ENCODE measurements around the gene GABRR1. TPM values are rescaled to one million over a fixed set of nuclear protein-coding genes. Genes with fewer than 3 reads are reported as not detected.

The GABRR1 gene
- total RNA-seq, 2 experiments from 2014 or later = not detected

DNA sequence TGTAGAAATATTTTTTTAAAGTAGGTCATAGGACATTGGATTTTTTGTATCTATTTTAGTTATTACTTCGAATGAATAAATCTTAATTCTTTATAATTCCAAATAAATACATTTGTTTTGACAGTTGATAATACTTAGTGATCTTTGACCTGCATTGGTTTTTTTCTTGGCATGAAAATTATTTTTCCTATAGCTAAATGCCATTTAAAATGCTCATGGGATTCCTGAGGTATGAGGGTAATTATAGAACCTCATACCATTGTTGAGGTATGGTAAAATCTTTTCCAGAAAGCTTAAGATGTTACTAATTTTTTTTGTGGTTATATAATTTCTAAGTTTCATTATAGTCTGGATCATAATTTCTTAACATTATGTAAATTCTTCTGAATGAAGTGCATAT, 63.0 kb downstream of the GABRR1 start:
- Mint-ChIP-seq H3K27ac (no peak overlapping the region), H3K4me3 (no peak overlapping the region), H3K9me3 (no peaks in the 10 kb centered on the region), H3K27me3 (no peaks in the 10 kb centered on the region), H3K36me3 (peaks cover 20% of the 10 kb centered on the region), H3K4me1 (peaks cover 5% of the 10 kb centered on the region)
- DNase-seq = no peak

DNA sequence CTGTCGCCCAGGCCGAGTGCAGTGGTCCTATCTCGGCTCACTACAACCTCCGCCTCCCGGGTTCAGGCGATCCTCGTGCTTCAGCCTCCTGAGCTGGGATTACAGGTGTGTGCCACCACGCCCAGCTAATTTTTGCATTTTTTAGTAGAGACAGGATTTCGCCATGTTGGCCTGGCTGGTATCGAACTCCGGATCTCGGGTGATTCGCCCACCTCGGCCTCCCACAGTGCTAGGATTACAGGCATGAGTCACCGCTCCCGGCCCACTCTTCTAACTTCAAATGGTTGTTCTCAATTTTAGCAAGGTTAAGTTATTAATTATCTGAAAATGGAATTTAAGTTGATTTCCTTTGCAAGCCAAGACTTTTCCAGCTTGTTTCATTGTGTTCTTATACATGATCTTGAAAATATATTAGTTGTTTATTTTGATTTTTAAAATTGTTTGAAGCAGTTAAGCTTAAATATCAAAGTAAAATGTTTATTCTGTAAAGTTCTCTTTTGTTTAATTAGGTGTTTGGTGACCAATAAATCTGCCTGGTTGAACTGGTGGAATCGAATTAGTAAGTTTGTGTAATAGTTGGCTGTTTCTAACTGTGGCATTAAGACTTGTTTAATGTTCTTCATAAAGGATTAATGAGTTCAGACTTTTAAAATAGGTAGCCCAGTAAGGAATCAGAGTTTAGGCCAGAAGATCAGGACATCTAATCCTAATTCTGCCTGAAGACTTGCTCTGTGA, 69.0 kb downstream of the GABRR1 start:
- peak; percentile 23 for DNase-seq
- H3K36me3 Mint-ChIP-seq = peaks cover 23% of the 10 kb centered on the region
- no peaks in the 10 kb centered on the region for H3K27me3 Mint-ChIP-seq
- peak overlapping the region; percentile 67 for H3K4me3 Mint-ChIP-seq
- H3K9me3 Mint-ChIP-seq = no peaks in the 10 kb centered on the region
- peaks cover 27% of the 10 kb centered on the region for H3K4me1 Mint-ChIP-seq
- H3K27ac Mint-ChIP-seq = no peak overlapping the region

DNA sequence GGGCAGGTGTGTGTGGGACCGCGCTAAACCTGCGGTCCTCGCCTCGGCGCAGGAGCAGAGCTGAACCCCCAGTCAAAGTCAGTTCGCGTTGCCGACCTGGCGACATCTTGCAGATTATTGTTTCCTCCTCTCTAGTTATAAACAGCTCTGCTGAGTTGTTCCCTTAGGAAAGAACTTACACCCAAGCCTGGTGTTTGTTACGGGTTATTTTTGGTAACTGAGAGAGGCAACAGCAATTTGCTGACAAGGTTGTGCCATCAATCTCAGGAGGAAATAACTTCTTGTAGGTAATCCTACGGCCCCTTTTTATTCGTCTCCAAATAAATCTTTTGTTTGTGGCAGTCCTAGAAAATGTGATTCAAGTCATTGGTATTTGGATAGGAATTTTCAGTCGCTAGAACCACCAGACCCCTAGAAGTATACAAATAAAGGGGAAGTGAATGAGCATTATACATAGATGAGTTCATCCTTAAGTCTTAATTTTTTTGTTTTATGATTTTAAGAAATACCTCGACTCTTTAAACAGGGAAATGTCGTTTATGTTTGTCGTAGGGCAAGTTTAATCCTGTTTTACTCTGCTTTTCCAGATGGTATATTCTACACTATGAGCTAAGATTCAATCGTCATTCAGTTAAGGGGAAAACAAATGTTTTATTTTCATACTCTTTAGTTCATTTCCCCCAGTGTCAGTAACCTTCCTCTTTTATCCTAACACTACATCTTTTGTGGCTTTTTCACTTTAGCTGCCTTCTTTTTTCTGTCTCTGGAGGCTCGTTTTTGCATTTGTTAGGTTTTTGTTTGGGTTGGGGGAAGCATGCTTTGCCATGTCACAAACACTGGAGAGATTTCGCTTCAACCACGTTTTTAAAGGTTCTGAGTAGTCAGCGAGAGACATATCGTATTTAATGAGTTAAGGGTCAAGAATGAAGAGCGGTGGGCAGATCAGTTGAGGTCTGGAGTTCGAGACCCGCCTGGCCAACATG, 70.1 kb downstream of the GABRR1 start:
- Mint-ChIP-seq H3K4me1 (peaks cover 27% of the 10 kb centered on the region), H3K4me3 (peak overlapping the region; percentile 87), H3K36me3 (peaks cover 19% of the 10 kb centered on the region), H3K27ac (peak overlapping the region; percentile 86), H3K27me3 (no peaks in the 10 kb centered on the region), H3K9me3 (no peaks in the 10 kb centered on the region)
- DNase-seq = no peak

DNA sequence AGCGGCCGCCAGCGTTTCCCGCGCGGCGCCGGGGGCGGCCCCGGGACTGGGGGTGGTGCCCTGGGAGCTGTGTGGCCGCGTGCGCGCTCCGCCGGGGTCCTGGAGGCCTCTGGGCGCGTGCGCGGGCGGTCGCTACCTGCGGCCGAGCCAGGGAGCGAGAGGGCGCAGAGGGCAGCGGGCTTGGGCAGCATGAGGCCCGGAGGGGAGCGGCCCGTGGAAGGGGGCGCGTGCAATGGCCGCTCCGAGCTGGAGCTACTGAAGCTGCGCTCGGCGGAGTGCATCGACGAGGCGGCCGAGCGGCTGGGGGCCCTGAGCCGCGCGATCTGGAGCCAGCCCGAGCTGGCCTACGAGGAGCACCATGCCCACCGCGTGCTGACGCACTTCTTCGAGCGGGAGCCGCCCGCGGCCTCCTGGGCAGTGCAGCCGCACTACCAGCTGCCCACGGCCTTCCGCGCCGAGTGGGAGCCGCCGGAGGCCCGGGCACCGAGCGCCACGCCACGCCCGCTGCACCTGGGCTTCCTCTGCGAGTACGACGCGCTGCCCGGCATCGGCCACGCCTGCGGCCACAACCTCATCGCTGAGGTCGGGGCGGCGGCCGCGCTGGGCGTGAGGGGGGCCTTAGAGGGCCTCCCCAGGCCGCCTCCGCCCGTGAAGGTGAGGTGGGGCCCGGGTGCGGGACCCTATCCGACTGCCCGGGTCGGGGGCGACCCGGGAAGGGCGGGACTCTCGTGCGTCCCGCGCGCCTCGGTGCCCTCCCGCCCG, 71.0 kb downstream of the GABRR1 start, which contains the start of gene PM20D2:
Gene PM20D2 (plus strand): TSS at position 100 of the 762 bp plus-strand sequence. CDS start 90 bp downstream, at position 190.
- no peaks in the 10 kb centered on the region for H3K27me3 Mint-ChIP-seq
- no peaks in the 10 kb centered on the region for H3K9me3 Mint-ChIP-seq
- peak within 1 kb of the TSS; percentile 87 for H3K4me3 Mint-ChIP-seq
- peaks cover 27% of the 10 kb centered on the region for H3K4me1 Mint-ChIP-seq
- peak within 1 kb of the TSS; percentile 98 for H3K27ac Mint-ChIP-seq
- peak; percentile 88 for DNase-seq
- peaks cover 15% of the 10 kb centered on the region for H3K36me3 Mint-ChIP-seq

DNA sequence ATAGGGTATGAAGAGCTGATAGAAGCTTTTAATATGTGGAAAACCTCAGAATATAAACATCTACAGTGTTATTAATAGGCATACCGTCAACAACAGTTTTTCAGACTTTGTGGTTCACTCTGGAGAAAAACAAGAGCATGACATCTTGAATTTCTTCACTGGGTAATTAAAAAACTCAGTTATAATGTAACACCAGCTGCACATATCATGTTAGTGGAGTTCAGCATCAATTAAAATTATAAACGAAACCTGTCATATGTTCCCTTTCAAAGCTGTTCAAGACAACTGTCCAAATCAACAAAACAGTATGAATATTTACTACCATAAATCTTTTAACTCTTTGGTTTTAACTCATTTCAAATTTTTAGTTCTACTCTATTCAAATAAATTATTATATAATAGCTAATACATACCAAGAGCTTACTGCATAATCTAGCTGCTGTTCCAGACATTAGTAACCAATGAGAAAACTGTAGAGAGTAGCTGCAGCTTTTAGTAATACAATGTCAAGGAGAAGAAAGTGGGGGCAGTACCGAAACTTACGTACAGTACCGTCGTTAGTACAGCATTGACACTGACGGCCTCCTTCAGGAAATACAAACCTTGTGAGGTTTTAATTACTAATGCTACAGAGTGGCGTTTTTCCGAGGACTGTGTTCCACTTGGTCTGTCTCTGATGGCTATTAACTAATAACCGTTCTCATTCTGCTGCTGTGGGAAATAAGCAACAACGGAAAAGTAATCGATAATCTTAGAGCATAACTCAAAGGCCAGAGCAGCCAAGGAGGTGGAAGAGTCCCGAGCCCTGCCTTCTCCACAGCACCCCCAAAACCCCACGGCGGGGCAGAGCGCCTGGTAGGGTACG, 71.8 kb downstream of the GABRR1 start:
- DNase-seq = no peak
- H3K36me3 Mint-ChIP-seq = peaks cover 15% of the 10 kb centered on the region
- H3K4me3 Mint-ChIP-seq = peak overlapping the region; percentile 85
- no peaks in the 10 kb centered on the region for H3K27me3 Mint-ChIP-seq
- H3K9me3 Mint-ChIP-seq = no peaks in the 10 kb centered on the region
- H3K4me1 Mint-ChIP-seq = peaks cover 27% of the 10 kb centered on the region
- H3K27ac Mint-ChIP-seq = peak overlapping the region; percentile 98

DNA sequence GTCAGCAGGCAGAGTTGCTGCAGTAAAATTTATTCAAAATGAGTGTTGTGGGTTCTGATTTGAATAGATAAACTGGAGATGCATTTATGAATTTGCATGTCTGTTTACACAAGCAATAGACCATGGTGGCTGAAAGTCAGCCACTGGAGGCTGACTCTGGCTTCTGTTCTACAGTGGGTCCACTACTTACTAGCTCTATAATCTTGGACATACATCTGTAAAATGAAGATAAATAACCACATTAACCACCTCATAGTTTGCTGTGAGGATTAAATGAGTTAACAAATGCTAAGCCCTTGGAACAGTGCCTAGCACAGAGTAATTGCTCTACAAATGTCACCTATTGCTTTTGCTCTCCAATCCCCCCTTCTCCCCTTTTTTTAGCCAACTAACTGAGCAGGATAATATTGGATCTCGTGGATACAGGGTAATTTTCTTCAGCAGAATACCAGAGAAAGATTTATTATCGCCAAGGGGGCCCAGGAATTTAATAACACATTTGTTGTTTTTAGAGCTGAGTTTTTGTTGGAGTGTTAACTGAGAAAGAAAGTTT, 72.7 kb downstream of the GABRR1 start:
- peaks cover 23% of the 10 kb centered on the region for H3K4me1 Mint-ChIP-seq
- no peaks in the 10 kb centered on the region for H3K27me3 Mint-ChIP-seq
- no peak for DNase-seq
- H3K4me3 Mint-ChIP-seq = peak overlapping the region; percentile 4
- H3K27ac Mint-ChIP-seq = peak overlapping the region; percentile 31
- no peaks in the 10 kb centered on the region for H3K9me3 Mint-ChIP-seq
- peaks cover 14% of the 10 kb centered on the region for H3K36me3 Mint-ChIP-seq

DNA sequence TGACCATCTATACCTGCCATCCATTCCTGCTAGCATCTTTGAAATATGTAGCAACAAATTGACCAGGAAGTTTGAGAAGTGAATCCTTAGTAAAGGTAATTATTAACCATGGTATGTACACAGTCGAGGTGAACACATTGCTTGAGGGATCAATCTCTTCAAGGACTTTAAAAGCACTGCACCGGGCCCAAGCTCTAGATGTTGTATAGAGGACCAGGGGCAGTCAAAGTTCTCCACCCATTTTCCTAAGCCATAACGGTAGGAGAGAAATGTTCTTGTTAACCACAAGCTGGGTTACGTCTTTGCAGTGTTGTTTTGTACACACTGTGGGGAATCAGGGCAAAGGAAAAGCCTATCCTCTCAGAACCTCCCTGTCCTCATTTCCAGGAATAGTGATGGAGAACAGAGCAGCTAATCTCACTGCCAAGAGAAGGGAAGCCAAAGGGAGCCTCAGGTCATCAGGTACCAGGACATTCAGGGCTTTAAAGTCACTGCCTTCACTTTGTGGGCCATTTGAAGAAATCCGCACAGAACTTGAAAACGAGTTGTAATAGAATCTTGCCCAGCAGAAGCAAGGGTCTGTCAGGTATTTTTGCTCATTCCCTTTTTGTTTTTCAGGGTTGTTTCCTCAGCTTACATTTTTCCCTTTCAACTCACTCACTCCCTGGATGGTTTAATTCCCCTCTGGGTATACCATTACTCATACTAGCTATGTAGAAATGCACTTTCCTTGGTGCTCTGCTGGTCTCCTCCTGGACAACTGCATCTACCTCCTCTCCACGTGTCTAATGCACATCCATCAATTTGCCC, 76.6 kb downstream of the GABRR1 start:
- no peak overlapping the region for H3K27ac Mint-ChIP-seq
- H3K36me3 Mint-ChIP-seq = no peaks in the 10 kb centered on the region
- H3K4me3 Mint-ChIP-seq = no peak overlapping the region

DNA sequence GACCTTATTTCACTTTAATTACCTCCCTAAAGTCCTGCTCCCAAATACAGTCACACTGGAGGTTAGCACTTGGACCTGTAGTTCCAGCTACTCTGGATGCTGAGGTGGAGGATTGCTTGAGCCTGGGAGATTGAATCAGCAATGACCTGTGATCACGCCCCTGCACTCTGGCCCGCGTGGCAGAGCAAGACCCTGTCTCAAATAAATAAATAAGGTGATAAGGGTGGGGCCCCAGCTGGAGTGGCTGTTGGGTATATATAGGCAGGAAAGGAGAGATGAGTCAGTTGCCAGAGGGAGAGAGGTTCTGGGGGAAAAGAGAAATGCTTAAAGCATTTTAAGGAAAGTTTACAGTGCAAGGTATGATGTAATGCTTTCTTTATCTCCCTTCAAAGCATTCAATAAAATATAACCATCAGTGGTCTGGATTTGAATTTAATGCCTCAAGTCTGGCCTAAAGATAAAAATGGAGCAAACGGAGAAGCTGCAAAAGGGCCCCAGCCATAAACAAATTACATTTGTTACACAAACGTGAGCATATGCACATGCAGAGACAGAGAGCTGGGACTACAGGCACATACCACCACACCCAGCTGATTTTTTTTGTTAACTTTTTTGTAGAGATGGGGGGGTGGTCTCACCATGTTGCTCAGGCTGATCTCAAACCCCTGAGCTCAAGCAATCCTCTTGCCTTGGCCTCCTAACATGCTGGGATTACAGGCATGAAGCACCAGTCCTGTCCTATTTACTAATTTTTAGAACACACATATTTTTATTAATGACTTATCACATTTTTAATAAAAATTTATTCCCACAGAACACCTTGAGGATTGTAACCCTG, 77.4 kb downstream of the GABRR1 start:
- no peak for DNase-seq
- no peaks in the 10 kb centered on the region for H3K36me3 Mint-ChIP-seq
- no peak overlapping the region for H3K4me3 Mint-ChIP-seq
- peaks cover 4% of the 10 kb centered on the region for H3K4me1 Mint-ChIP-seq
- no peak overlapping the region for H3K27ac Mint-ChIP-seq
- H3K27me3 Mint-ChIP-seq = no peaks in the 10 kb centered on the region
- H3K9me3 Mint-ChIP-seq = no peaks in the 10 kb centered on the region

More for the DNA sequence above, 76.6 kb downstream of the GABRR1 start:
- peaks cover 7% of the 10 kb centered on the region for H3K4me1 Mint-ChIP-seq
- DNase-seq = no peak
- H3K9me3 Mint-ChIP-seq = no peaks in the 10 kb centered on the region
- no peaks in the 10 kb centered on the region for H3K27me3 Mint-ChIP-seq

DNA sequence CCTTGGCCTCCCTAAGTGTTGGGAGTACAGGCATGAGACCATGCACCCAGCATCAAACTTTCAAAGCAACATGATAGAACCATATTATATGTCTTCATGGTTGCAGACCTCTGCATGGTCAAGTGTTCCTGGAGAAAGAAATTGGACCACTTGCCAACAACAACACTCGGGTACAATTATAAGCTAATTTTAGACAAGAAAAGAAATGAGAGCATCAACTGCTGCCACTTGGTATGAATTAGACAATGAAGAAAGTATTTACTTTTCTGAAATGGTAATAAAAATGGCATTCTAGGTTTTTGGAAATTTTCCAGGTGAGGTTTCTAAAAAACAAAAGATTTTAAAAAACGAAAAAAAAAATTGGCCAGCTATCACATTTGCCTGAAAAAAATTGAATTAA, 79.0 kb downstream of the GABRR1 start:
- Mint-ChIP-seq H3K27me3 (no peaks in the 10 kb centered on the region), H3K27ac (no peak overlapping the region), H3K36me3 (no peaks in the 10 kb centered on the region), H3K4me3 (no peak overlapping the region), H3K4me1 (no peaks in the 10 kb centered on the region), H3K9me3 (no peaks in the 10 kb centered on the region)
- DNase-seq = no peak

DNA sequence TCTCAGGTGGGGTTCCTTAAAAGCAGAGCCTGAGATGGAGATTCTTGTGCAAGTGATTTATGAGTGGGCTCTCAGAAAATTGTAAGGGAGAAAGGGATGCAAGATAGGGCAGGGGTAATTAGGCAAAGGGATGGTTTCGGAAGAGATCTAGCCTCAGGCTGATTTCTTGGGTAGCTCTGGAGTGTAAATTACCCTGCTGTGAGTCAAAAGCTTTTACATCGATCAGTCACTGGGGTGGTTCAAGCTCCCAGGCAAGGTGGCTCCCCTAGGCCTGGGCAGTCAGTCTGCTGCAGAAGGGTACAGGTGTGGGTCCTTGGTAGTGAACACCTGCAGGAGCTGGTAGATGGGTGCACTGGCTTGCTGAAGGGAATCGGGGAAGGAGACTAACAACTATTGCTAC, 82.4 kb downstream of the GABRR1 start:
- H3K27me3 Mint-ChIP-seq = no peaks in the 10 kb centered on the region
- no peaks in the 10 kb centered on the region for H3K4me1 Mint-ChIP-seq
- no peak overlapping the region for H3K27ac Mint-ChIP-seq
- H3K4me3 Mint-ChIP-seq = no peak overlapping the region
- DNase-seq = no peak
- H3K9me3 Mint-ChIP-seq = no peaks in the 10 kb centered on the region
- no peaks in the 10 kb centered on the region for H3K36me3 Mint-ChIP-seq

DNA sequence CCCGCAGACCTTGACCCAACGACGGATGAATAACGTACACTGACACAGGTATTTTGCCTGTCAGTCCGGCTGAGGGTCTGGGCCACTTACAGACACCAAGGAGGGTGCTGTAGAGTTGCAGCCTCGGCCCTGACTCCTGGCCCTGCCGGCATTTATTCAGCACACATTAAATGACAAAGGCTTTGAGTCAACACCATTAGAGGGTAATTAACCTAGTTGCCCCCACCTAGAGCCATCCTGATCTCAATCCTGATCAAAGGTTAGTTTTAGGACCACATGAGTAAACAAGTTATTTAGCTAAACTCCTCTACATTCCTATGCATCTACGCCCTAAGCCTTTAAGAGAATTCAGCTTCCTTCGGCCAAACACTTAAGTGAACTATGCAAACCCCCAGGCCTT, 83.2 kb downstream of the GABRR1 start:
- no peaks in the 10 kb centered on the region for H3K4me1 Mint-ChIP-seq
- DNase-seq = no peak

DNA sequence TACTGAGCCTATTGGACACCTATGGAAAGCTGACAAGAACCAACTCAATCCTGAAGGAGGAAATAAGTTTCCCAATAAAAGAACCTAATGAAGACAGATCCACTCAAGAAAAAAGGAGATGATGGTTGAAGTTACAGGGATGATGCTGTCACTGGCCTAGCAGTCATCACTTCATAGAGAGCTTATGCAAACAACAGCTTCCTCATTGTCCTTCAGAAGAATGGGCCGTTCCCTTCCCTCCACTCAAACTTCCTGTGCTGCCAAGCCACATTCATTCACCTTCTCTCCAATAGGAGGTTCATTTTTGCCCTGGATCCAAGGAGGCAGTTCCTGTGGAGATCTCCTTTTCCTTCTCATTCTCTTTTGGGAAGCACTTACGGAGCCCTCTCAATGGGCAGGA, 85.1 kb downstream of the GABRR1 start:
- Mint-ChIP-seq H3K36me3 (peaks cover 6% of the 10 kb centered on the region), H3K27me3 (no peaks in the 10 kb centered on the region), H3K4me1 (no peaks in the 10 kb centered on the region), H3K4me3 (no peak overlapping the region), H3K9me3 (peaks cover 9% of the 10 kb centered on the region), H3K27ac (no peak overlapping the region)
- no peak for DNase-seq

More for the DNA sequence above, 83.2 kb downstream of the GABRR1 start:
- H3K27me3 Mint-ChIP-seq = no peaks in the 10 kb centered on the region
- no peaks in the 10 kb centered on the region for H3K36me3 Mint-ChIP-seq
- no peak overlapping the region for H3K27ac Mint-ChIP-seq
- no peak overlapping the region for H3K4me3 Mint-ChIP-seq
- peaks cover under 1% of the 10 kb centered on the region for H3K9me3 Mint-ChIP-seq
